Measurements from ENCODE around the gene APMAP. TPM values are rescaled to one million over a fixed set of nuclear protein-coding genes. Genes with fewer than 3 reads are reported as not detected.

The APMAP gene
- total and polyA plus RNA-seq, 4 donors = 132 to 378 (median 234) TPM

DNA sequence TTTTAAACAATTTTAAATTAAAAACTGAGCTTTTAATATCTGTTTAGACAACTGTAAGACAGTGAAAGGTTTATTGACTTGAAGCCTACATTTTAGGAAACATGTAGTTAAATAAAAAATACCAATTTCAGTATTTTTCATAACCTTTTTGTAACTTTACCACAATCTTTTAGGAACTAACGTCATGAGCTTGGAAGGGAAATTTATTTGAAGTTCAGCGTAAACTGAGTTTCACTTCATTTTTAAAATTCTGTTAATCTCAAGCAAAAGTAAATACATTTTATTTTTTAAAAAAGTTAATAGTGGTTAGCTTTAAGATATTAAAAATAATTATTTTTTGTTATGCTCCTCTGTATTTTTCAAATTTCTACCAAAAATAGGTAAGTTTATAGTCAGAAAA, 38.0 kb downstream of the APMAP start:
- no peaks in the 10 kb centered on the region for H3K9me3 ChIP-seq (ENCODE audit: control insufficient read depth in 4 of 4, low read length in 3 of 4)
- TF ChIP-seq TAF1 (conservative IDR thresholded peaks at IDR 0.05) = no peak
- no peak for TF ChIP-seq ZBTB33 (IDR thresholded peaks at IDR 0.05)
- TF ChIP-seq HNF4A (conservative IDR thresholded peaks at IDR 0.05) = no peak
- TF ChIP-seq JUND (IDR thresholded peaks at IDR 0.05) = no peak
- TF ChIP-seq ATF3 (IDR thresholded peaks at IDR 0.05) = no peak
- TF ChIP-seq RAD21 (IDR thresholded peaks at IDR 0.05) = no peak
- no peak for TF ChIP-seq FOXA1 (IDR thresholded peaks at IDR 0.05)
- TF ChIP-seq, protein P1, sequence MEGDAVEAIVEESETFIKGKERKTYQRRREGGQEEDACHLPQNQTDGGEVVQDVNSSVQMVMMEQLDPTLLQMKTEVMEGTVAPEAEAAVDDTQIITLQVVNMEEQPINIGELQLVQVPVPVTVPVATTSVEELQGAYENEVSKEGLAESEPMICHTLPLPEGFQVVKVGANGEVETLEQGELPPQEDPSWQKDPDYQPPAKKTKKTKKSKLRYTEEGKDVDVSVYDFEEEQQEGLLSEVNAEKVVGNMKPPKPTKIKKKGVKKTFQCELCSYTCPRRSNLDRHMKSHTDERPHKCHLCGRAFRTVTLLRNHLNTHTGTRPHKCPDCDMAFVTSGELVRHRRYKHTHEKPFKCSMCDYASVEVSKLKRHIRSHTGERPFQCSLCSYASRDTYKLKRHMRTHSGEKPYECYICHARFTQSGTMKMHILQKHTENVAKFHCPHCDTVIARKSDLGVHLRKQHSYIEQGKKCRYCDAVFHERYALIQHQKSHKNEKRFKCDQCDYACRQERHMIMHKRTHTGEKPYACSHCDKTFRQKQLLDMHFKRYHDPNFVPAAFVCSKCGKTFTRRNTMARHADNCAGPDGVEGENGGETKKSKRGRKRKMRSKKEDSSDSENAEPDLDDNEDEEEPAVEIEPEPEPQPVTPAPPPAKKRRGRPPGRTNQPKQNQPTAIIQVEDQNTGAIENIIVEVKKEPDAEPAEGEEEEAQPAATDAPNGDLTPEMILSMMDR (IDR thresholded peaks at IDR 0.05; ENCODE audit: low read depth, low read length, missing input control) = no peak
- no peak for TF ChIP-seq EGR1 (IDR thresholded peaks at IDR 0.05; ENCODE audit: low read depth in 2 of 2)
- TF ChIP-seq GABPA (IDR thresholded peaks at IDR 0.05 in 1 of 2, conservative IDR thresholded peaks at IDR 0.05 in 1 of 2) = no peak
- no peak for TF ChIP-seq SP1 (IDR thresholded peaks at IDR 0.05)
- TF ChIP-seq YY1 (IDR thresholded peaks at IDR 0.05) = no peak
- no peak for TF ChIP-seq REST (IDR thresholded peaks at IDR 0.05)
- no peak for TF ChIP-seq RXRA (IDR thresholded peaks at IDR 0.05)
- no peak for TF ChIP-seq MAX (IDR thresholded peaks at IDR 0.05)
- no peak for TF ChIP-seq HNF4G (IDR thresholded peaks at IDR 0.05)
- no peak for TF ChIP-seq NR2F2 (IDR thresholded peaks at IDR 0.05)
- WGBS = 83% methylated on average over 2 of the region's 2 CpGs
- no peak for DNase-seq (ENCODE audit: low spot score)
- H3K4me1 ChIP-seq (ENCODE audit: control insufficient read depth in 4 of 4, insufficient read depth in 4 of 4, low read length in 3 of 4) = peaks cover 0 to 27% (median 17%) of the 10 kb centered on the region in 4 donors
- no peak overlapping the region for H3K9ac ChIP-seq (ENCODE audit: low read depth in 1 of 2, low read length in 2 of 2)
- H3K27me3 ChIP-seq (ENCODE audit: control insufficient read depth in 4 of 4, insufficient read depth in 4 of 4, low read length in 3 of 4) = no peaks in the 10 kb centered on the region
- H3K36me3 ChIP-seq (ENCODE audit: control insufficient read depth in 4 of 4, insufficient read depth in 3 of 4, low read depth in 1 of 4, low read length in 3 of 4) = peaks cover 10 to 31% (median 25%) of the 10 kb centered on the region in 4 donors
- no peak overlapping the region for H3K4me3 ChIP-seq (ENCODE audit: low read depth in 1 of 3, low read length in 3 of 3)
- no peak overlapping the region for H3K27ac ChIP-seq (ENCODE audit: low read depth in 1 of 2, low read length in 2 of 2)

Data from liver (tissue), 9 donors.